GM18498 (cell line): ENCODE data around the gene FHIT.

Experiments
- ATAC-seq: cut with Tn5 transposase; IDR thresholded peaks from one replicate; pipeline ENCODE4 v1.9.1; 2021; ENCODE audit warnings: mild to moderate bottlenecking, moderate library complexity; ENCODE audit not compliant: unreplicated experiment

The FHIT gene

GRCh38 chr3:60435941-60436650, 815.2 kb downstream of the FHIT start:
- ATAC-seq = no peak

GRCh38 chr3:60434950-60435349, 816.3 kb downstream of the FHIT start:
- ATAC-seq = no peak

- ATAC-seq = no peak
Measured at GRCh38 chr3:60434323-60434722, 816.9 kb downstream of the FHIT start.

- ATAC-seq = no peak
Measured at GRCh38 chr3:60431599-60431958, 819.7 kb downstream of the FHIT start.

GRCh38 chr3:60430205-60430604, 821.0 kb downstream of the FHIT start:
- no peak for ATAC-seq

- no peak for ATAC-seq
Measured at GRCh38 chr3:60427109-60427508, 824.1 kb downstream of the FHIT start.

- no peak for ATAC-seq
Measured at GRCh38 chr3:60424942-60425341, 826.3 kb downstream of the FHIT start.

- ATAC-seq = no peak
Measured at GRCh38 chr3:60424034-60424433, 827.2 kb downstream of the FHIT start.

- ATAC-seq = no peak
Measured at GRCh38 chr3:60423556-60423955, 827.7 kb downstream of the FHIT start.

GRCh38 chr3:60421749-60422446, 829.4 kb downstream of the FHIT start:
- ATAC-seq = no peak

- no peak for ATAC-seq
Measured at GRCh38 chr3:60417576-60417975, 833.7 kb downstream of the FHIT start.

GRCh38 chr3:60414011-60414410, 837.2 kb downstream of the FHIT start:
- no peak for ATAC-seq

GRCh38 chr3:60413551-60413950, 837.7 kb downstream of the FHIT start:
- ATAC-seq = no peak

- no peak for ATAC-seq
Measured at GRCh38 chr3:60403866-60404265, 847.4 kb downstream of the FHIT start.

- no peak for ATAC-seq
Measured at GRCh38 chr3:60402931-60403330, 848.3 kb downstream of the FHIT start.

GRCh38 chr3:60399861-60400845, 851.1 kb downstream of the FHIT start:
- no peak for ATAC-seq

GRCh38 chr3:60399292-60399691, 852.0 kb downstream of the FHIT start:
- no peak for ATAC-seq

GRCh38 chr3:60395173-60395762, 856.0 kb downstream of the FHIT start:
- ATAC-seq = no peak

- no peak for ATAC-seq
Measured at GRCh38 chr3:60393946-60394345, 857.3 kb downstream of the FHIT start.

- ATAC-seq = no peak
Measured at GRCh38 chr3:60392501-60392900, 858.8 kb downstream of the FHIT start.

- ATAC-seq = no peak
Measured at GRCh38 chr3:60391292-60391691, 860.0 kb downstream of the FHIT start.
